Spinal cord (tissue), 10 donors: Measurements from ENCODE around the gene CST9L. TPM values are rescaled to one million over a fixed set of nuclear protein-coding genes. Genes with fewer than 3 reads are reported as not detected.

ENCODE experiments used
- DNase-seq, 6 donors: peaks; one replicate each; pipeline versions ENCODE4 v3.0.0 to v3.0.0-alpha.2; 2013 to 2015; ENCODE audit warnings: low spot score in 6 of 6, low read depth in 4 of 6
- H3K27ac ChIP-seq: one replicate; pipeline ENCODE4 v1.5.1; 2013; ENCODE audit warnings: low read depth, low read length, control low read depth
- H3K27me3 ChIP-seq: one replicate; pipeline ENCODE4 v1.6.1; 2013; ENCODE audit warnings: low read length; ENCODE audit not compliant: control insufficient read depth, insufficient read depth
- H3K36me3 ChIP-seq: one replicate; pipeline ENCODE4 v1.6.1; 2013; ENCODE audit warnings: low read length; ENCODE audit not compliant: control insufficient read depth, insufficient read depth
- H3K4me1 ChIP-seq: one replicate; pipeline ENCODE4 v1.6.1; 2013; ENCODE audit warnings: low read length; ENCODE audit not compliant: control insufficient read depth, insufficient read depth
- H3K4me3 ChIP-seq: one replicate; pipeline ENCODE4 v1.5.1; 2013; ENCODE audit warnings: low read depth, low read length, control low read depth
- H3K9me3 ChIP-seq: one replicate; pipeline ENCODE4 v1.6.1; 2013; ENCODE audit warnings: low read length; ENCODE audit not compliant: control insufficient read depth, insufficient read depth
- WGBS: methylation state at CpG from one replicate; pipeline ENCODE4 v1.1.5; 2013; ENCODE audit warnings: missing lambda C conversion rate; ENCODE audit not compliant: insufficient coverage; 5-methylcytosine and 5-hydroxymethylcytosine counted together
- polyA plus RNA-seq, 2 donors: library from polyadenylated mRNA; unstranded; fragments of 120-200 nt; gene quantifications; one replicate each; pipeline ENCODE4 v1.2.1, GENCODE V29; 2013; ENCODE audit not compliant: insufficient read length in 2 of 2
- total RNA-seq, 2 donors: library from RNA; depleted of rRNA in 1 of 2; stranded (reverse); fragments of 120-200 nt in 1 of 2; fragments of >200 nt in 1 of 2; gene quantifications; one replicate each; pipeline versions ENCODE4 v1.2.3 to v1.2.4, GENCODE V29; 2013 to 2014
- donor health status: healthy.

CST9L gene
- total and polyA plus RNA-seq, 4 donors, result not detected

- no peak for DNase-seq
- Histone ChIP-seq H3K27me3 (no peaks in the 10 kb centered on the region), H3K27ac (no peak overlapping the region), H3K4me1 (no peaks in the 10 kb centered on the region), H3K4me3 (no peak overlapping the region), H3K36me3 (no peaks in the 10 kb centered on the region), H3K9me3 (no peaks in the 10 kb centered on the region)
- WGBS, result no CpG with 5 or more reads among the region's 1 CpG
These were observed 1.3 kb upstream of the CST9L start for GRCh38 chr20:23569570-23569969.

DNA sequence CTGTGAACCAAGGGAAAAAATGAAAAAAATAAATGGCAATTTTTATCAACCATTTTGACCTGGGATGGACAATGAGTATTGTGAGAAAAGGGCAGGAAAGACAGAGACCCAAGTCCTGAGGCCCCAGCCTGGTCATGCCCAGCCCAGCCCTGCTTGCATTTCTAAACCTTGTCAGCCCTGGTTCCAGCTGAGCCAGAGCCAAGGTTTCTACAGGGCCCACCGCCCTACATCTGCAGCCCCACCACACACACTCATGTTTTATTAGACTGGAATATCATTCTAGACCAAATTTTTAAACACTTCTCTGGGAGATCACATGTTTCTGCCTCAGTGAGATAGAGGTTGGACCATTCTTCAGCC is 667 bp upstream of the CST9L start:
- Histone ChIP-seq H3K4me1 (no peaks in the 10 kb centered on the region), H3K27me3 (no peaks in the 10 kb centered on the region), H3K27ac (no peak overlapping the region), H3K36me3 (no peaks in the 10 kb centered on the region), H3K4me3 (no peak overlapping the region), H3K9me3 (no peaks in the 10 kb centered on the region)
- WGBS, result 88% methylated on average over 1 of the region's 1 CpG
- DNase-seq, result no peak

- Histone ChIP-seq H3K27me3 (no peaks in the 10 kb centered on the region), H3K9me3 (peaks cover 4% of the 10 kb centered on the region), H3K4me1 (no peaks in the 10 kb centered on the region), H3K36me3 (no peaks in the 10 kb centered on the region), H3K4me3 (no peak overlapping the region), H3K27ac (no peak overlapping the region)
- 94% methylated on average over 2 of the region's 7 CpGs for WGBS
- DNase-seq, result no peak
These were observed 1.9 kb downstream of the CST9L start for GRCh38 chr20:23566199-23566932.

- Histone ChIP-seq H3K9me3 (peaks cover 7% of the 10 kb centered on the region), H3K27ac (no peak overlapping the region), H3K36me3 (no peaks in the 10 kb centered on the region), H3K27me3 (no peaks in the 10 kb centered on the region), H3K4me3 (no peak overlapping the region), H3K4me1 (no peaks in the 10 kb centered on the region)
- DNase-seq, result no peak
- WGBS, result 100% methylated on average over 1 of the region's 2 CpGs
These were observed 2.7 kb downstream of the CST9L start for GRCh38 chr20:23565503-23566045.

- 68% methylated on average over 3 of the region's 3 CpGs for WGBS
- no peak overlapping the region for H3K27ac ChIP-seq
- no peaks in the 10 kb centered on the region for H3K36me3 ChIP-seq
These were observed 3.4 kb downstream of the CST9L start for GRCh38 chr20:23564927-23565326.

GRCh38 chr20:23562721-23563342 is 5.5 kb downstream of the CST9L start:
- peaks cover 7% of the 10 kb centered on the region for H3K9me3 ChIP-seq
- H3K36me3 ChIP-seq, result no peaks in the 10 kb centered on the region
- no peak for DNase-seq
- H3K4me1 ChIP-seq, result no peaks in the 10 kb centered on the region
- no peak overlapping the region for H3K27ac ChIP-seq
- WGBS, result 94% methylated on average over 1 of the region's 1 CpG
- no peaks in the 10 kb centered on the region for H3K27me3 ChIP-seq
- H3K4me3 ChIP-seq, result no peak overlapping the region

More at GRCh38 chr20:23564927-23565326, 3.4 kb downstream of the CST9L start:
- no peaks in the 10 kb centered on the region for H3K27me3 ChIP-seq
- H3K9me3 ChIP-seq, result peaks cover 7% of the 10 kb centered on the region
- DNase-seq, result no peak
- H3K4me3 ChIP-seq, result no peak overlapping the region
- H3K4me1 ChIP-seq, result no peaks in the 10 kb centered on the region

DNA sequence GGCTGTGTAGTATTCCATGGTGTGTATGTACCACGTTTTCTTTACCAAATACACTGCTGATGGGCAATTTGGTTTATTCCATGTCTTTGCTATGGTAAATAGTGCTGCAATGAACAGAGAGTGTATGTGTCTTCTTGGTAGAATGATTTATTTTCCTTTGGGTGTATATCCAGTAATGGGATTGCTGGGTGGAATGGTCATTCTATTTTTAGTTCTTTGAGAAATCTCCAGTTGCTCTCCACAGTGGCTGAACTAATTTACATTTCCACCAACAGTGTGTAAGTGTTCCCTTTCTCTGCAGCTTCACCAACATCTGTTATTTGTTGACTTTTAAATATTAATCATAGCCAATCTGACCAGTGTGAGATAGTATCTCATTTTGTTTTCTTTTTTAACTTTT is 13.9 kb downstream of the CST9L start:
- Histone ChIP-seq H3K4me3 (no peak overlapping the region), H3K4me1 (no peaks in the 10 kb centered on the region), H3K27me3 (no peaks in the 10 kb centered on the region), H3K27ac (no peak overlapping the region), H3K9me3 (no peaks in the 10 kb centered on the region), H3K36me3 (no peaks in the 10 kb centered on the region)
- no CpG with 5 or more reads among the region's 1 CpG for WGBS
- DNase-seq, result no peak

GRCh38 chr20:23551786-23552185 is 16.5 kb downstream of the CST9L start:
- no peaks in the 10 kb centered on the region for H3K9me3 ChIP-seq
- no peaks in the 10 kb centered on the region for H3K27me3 ChIP-seq
- H3K4me3 ChIP-seq, result no peak overlapping the region
- H3K27ac ChIP-seq, result no peak overlapping the region
- no peaks in the 10 kb centered on the region for H3K4me1 ChIP-seq
- no peaks in the 10 kb centered on the region for H3K36me3 ChIP-seq
- no peak for DNase-seq

- no peaks in the 10 kb centered on the region for H3K36me3 ChIP-seq
- H3K27me3 ChIP-seq, result no peaks in the 10 kb centered on the region
- H3K4me3 ChIP-seq, result no peak overlapping the region
- H3K27ac ChIP-seq, result no peak overlapping the region
- H3K4me1 ChIP-seq, result no peaks in the 10 kb centered on the region
- no peak for DNase-seq
- no peaks in the 10 kb centered on the region for H3K9me3 ChIP-seq
These were observed 16.9 kb downstream of the CST9L start for GRCh38 chr20:23551383-23551782.

DNA sequence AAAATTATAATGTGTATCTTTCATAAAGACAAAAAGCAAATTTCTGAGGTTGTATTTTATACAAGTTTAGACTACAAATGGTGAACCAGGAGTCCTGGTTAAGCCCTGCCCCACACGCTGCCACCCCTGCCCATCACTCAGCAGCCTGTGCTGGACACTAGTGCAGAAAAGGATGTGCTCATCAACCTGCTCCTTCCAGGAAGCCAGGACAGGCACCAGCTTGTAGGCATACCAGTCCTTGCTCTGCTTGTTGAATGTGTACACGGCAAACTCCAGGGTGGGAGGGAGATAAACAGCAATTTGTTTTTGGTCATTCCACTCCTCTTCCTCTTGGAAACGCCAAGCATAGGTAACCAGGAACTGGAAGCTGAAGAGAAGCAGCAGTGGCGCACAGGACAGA is 18.1 kb downstream of the CST9L start:
- H3K36me3 ChIP-seq, result no peaks in the 10 kb centered on the region
- H3K27ac ChIP-seq, result no peak overlapping the region
- H3K27me3 ChIP-seq, result no peaks in the 10 kb centered on the region
- WGBS, result 84% methylated on average over 3 of the region's 4 CpGs
- no peaks in the 10 kb centered on the region for H3K9me3 ChIP-seq
- DNase-seq, result no peak
- H3K4me1 ChIP-seq, result no peaks in the 10 kb centered on the region
- no peak overlapping the region for H3K4me3 ChIP-seq
